ENCODE data around the gene CRY1. TPM values are rescaled to one million over a fixed set of nuclear protein-coding genes. Genes with fewer than 3 reads are reported as not detected.
A peak's percentile ranks its signal among the peaks of the same experiment; 100 is the strongest.

The CRY1 gene
- total RNA-seq, 4 donors from 2014 or later = 32.4 to 64.4 (median 47.6) TPM

DNA sequence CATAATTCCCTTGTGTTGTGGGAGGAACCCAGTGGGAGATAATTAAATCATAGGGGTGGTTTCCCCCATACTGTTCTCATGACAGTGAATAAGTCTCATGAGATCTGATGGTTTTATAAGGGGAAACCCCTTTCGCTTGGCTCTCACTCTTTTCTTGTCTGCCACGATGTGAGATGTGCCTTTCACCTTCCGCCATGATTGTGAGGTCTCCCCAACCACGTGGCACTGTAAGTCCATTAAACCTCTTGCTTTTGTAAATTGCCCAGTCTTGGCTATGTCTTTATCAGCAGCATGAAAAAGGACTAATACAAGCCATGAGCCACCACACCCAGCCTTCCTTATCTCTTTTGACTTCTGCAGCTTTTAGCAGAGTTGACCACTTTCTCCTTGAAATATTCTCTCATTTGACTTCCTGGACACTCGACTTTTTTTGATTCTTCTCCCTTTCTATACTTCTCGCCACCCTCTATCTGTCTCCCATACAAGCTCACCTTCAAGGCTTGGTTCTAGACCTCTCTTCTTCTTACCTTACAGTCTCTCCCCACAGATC, 108.7 kb downstream of the CRY1 start:
- no peaks in the 10 kb centered on the region for H3K27me3 ChIP-seq
- TF ChIP-seq POLR2A (IDR thresholded peaks at IDR 0.05) (no peak), CTCF (IDR thresholded peaks at IDR 0.05) (no peak)
- H3K27ac ChIP-seq = no peak overlapping the region
- DNase-seq = no peak
- no peak overlapping the region for H3K4me3 ChIP-seq
- no peaks in the 10 kb centered on the region for H3K9me3 ChIP-seq
- peaks cover 0 to 11% (median 0%) of the 10 kb centered on the region in 3 donors for H3K36me3 ChIP-seq
- H3K4me1 ChIP-seq = peaks cover 0 to 22% (median 0%) of the 10 kb centered on the region in 4 donors

DNA sequence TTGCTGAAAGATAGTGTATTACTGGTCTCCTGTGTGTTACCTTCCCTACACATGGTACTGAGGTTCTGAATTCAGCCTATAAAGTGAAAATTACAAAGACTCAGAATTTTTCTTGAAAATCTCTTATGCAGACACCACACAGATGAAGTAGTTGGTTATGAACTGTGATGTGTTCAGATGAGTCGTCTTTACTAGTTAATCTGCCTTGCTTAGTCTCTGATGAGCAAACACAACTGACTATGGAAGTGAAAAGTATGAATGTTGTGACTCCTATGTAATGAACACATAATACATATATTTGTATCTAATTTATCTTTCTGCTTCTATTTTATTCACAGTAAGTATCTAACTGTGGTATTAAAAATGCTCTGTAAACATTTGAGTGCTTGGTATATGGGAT, 111.1 kb downstream of the CRY1 start:
- no peaks in the 10 kb centered on the region for H3K27me3 ChIP-seq
- peaks cover 0 to 11% (median 0%) of the 10 kb centered on the region in 3 donors for H3K36me3 ChIP-seq
- H3K4me3 ChIP-seq = no peak overlapping the region
- H3K9me3 ChIP-seq = no peaks in the 10 kb centered on the region
- H3K4me1 ChIP-seq = peaks cover 0 to 29% (median 0%) of the 10 kb centered on the region in 4 donors
- no peak for DNase-seq
- no peak for TF ChIP-seq CTCF (IDR thresholded peaks at IDR 0.05)
- no peak for TF ChIP-seq POLR2A (IDR thresholded peaks at IDR 0.05)
- no peak overlapping the region for H3K27ac ChIP-seq

DNA sequence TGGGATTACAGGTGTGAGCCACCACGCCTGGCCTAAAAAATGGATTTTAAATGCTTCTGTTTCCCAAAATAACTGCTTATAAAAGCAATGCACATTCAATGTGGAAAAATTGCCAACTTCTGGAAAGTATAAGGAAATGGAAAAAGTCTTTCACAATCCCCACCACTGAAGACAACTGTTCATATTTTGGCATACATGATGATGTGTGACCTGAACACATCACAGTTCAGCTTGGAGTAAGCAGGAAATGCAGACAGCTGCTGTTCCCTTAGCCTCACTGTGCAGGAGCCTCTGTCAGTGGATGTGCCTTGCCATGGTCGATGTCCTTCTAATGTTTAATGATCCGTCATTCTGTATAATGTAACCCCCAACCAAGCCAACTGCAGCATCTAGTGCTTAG, 111.6 kb downstream of the CRY1 start:
- Histone ChIP-seq H3K9me3 (no peaks in the 10 kb centered on the region), H3K4me1 (peaks cover 0 to 33% (median 0%) of the 10 kb centered on the region in 4 donors), H3K36me3 (peaks cover 0 to 11% (median 0%) of the 10 kb centered on the region in 3 donors), H3K27me3 (no peaks in the 10 kb centered on the region), H3K27ac (no peak overlapping the region), H3K4me3 (no peak overlapping the region)
- DNase-seq = no peak
- TF ChIP-seq CTCF (IDR thresholded peaks at IDR 0.05) = no peak

DNA sequence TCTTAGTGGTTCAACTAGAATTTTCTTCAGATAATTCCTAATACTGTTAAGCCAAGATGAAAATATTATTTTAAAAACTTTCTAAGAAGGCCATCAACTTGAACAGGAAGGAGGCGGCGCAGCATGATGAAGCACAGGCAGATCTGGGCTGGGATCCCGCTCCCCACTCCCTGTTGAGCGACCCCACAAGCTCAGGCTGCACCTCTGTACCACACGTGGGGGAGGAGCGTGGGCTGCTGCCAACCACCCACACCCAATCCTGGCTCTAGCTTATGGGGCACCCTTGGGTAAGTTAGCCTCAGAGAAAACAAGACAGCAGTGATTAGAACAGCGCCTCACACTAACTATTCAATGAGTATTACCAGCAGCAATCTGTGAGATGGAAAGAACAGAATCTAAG, 112.4 kb downstream of the CRY1 start:
- no peaks in the 10 kb centered on the region for H3K9me3 ChIP-seq
- peaks cover 0 to 11% (median 0%) of the 10 kb centered on the region in 3 donors for H3K36me3 ChIP-seq
- DNase-seq = no peak
- TF ChIP-seq CTCF (IDR thresholded peaks at IDR 0.05) (no peak), POLR2A (IDR thresholded peaks at IDR 0.05) (no peak)
- H3K27me3 ChIP-seq = no peaks in the 10 kb centered on the region
- H3K27ac ChIP-seq = no peak overlapping the region
- no peak overlapping the region for H3K4me3 ChIP-seq
- H3K4me1 ChIP-seq = peaks cover 0 to 37% (median 0%) of the 10 kb centered on the region in 4 donors

- H3K27me3 ChIP-seq = no peaks in the 10 kb centered on the region
- peaks cover 0 to 55% (median 5%) of the 10 kb centered on the region in 4 donors for H3K4me1 ChIP-seq
- DNase-seq = peak in 2 of 3 donors; percentile 57 to 73
- H3K27ac ChIP-seq = no peak overlapping the region
- no peak overlapping the region for H3K4me3 ChIP-seq
- no peaks in the 10 kb centered on the region for H3K36me3 ChIP-seq
- no peaks in the 10 kb centered on the region for H3K9me3 ChIP-seq
- no peak for TF ChIP-seq POLR2A (IDR thresholded peaks at IDR 0.05)
- TF ChIP-seq CTCF (IDR thresholded peaks at IDR 0.05) = no peak
Measured at GRCh38 chr12:106978035-106978800, 115.1 kb downstream of the CRY1 start.
